Activated T-cell treated with anti-CD3 and anti-CD28 coated beads for 4 hours (primary cell): Measurements from ENCODE around the gene ERF.
A peak's percentile ranks its signal among the peaks of the same experiment; 100 is the strongest.

Source experiments
- DNase-seq: peaks from one replicate; pipeline ENCODE4 v3.0.0-alpha.2; 2020

ERF gene

DNA sequence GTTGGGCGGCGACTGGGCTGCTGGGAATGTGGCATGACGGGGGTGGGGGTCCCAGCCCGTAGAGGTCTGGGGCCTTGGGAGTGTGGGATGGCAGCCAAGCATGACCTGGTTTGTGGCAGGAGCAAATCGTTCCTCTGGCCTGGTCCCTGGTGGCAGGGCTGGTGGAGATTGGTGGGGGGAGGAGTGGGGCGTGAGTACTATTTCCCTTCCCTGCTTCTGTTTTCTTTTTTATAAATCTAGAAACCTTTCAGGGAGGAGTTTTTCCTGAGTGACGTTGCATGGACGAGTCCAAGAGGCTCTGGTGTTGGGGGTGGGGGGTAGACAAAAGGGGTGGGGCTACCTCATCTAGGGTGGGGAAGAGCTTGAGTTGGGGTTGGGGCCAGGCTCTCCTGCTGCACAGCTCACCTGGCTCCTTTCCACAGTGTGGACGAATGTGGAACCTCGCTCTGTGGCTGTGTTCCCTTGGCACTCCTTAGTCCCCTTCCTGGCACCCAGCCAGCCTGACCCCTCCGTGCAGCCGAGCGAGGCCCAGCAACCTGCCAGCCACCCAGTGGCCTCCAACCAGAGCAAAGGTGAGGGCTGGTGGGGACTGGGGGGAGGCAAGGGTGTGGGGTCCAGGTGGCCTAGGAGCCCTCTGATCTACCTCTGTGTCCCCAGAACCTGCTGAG lies 31.6 kb upstream of the ERF start:
- no peak for DNase-seq

DNA sequence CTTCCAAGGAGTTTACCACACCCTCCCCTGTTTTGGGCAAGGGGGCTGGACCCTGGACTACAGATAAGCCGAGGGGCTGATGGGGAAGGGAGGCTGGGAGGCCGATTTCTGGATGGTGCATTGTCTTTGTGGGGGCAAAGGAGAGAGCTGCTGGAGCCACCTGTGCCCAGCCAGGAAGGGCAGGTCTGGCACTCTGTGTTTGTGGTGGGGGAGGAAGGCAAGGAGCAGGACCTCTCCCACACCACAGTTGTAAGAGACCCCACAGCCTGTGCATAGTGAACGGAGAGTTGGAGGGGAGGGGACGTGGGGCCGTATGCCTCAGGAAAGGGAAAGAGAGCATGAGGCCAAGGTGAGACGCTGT lies 31.0 kb upstream of the ERF start:
- no peak for DNase-seq

DNA sequence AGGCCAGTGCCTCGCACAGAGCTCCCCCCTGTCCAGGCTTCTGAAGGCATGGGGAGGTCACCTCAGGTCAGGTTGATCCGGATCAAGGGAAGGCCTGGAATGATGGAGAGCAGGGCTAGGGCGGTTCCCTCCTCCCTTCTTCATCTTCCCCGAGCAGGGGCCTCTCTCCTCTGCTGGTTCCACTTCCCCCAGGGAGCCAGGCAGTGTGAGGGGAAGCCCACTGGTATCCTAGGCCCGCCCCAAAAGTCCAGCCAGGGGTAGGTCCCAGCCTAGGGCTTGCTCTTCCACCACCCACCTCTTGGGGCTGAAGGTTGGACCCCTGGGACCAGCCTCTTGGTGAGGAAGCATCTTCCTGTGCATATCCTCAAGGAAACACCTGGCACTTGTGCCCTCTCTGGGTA lies 30.6 kb upstream of the ERF start:
- DNase-seq = no peak

DNA sequence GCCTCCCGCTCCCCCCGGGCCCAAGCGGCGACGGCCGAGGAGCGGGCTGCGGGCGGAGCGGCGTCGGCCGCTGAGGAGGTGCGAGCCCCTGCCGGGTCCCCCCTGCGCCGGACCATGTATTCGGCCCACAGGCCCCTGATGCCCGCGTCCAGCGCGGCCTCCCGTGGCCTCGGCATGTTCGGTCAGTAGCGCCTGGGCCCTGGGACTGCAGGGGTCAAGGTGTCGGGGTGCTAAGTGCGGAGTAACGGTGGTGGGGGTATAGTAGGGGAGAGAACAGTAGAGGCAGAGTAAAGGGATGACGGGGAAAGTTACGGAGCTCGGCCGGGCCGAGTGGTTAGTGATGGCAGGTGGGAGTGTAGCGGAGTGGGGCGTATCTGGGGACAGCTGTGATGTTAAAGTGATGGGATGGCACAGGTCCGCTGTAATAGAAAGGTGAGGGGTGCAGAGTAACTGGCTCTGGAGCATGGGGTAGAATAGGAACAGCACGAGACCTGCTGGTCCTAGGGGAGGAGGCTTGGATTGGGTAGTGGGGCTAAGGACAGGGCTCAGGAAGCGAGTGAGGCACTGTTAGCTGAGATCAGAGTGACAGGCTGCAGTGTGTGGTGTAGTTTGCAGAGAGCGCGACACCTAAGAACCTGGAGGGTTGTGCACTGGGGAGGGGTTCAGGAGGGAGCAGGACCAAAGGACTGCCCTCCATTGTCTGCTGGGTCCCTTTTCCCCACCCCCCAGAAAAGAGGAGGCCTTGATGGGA lies 29.8 kb upstream of the ERF start:
- DNase-seq = no peak

DNA sequence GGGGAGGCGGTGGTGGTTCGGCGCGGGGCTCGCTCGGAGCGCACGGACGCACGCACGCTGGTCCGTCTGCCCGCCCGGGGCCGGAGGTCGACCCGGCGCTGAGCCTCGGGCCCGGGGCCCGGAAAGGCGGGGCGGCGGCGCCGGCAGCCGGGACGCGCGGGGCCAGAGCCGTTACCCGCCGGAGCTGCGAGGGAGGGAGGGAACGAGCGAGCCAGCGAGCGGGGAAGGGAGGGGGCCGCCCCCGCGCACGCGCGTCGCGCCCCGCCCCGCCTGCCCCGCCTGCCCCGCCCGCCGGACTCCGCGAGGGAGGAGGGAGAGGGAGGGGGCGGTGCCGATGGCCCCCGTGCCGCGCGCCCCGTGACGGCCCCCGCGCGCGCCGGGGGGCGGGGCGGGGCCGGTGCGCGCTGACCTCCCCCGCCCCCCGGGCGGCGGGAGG lies 29.2 kb upstream of the ERF start:
- peak; percentile 73 for DNase-seq

DNA sequence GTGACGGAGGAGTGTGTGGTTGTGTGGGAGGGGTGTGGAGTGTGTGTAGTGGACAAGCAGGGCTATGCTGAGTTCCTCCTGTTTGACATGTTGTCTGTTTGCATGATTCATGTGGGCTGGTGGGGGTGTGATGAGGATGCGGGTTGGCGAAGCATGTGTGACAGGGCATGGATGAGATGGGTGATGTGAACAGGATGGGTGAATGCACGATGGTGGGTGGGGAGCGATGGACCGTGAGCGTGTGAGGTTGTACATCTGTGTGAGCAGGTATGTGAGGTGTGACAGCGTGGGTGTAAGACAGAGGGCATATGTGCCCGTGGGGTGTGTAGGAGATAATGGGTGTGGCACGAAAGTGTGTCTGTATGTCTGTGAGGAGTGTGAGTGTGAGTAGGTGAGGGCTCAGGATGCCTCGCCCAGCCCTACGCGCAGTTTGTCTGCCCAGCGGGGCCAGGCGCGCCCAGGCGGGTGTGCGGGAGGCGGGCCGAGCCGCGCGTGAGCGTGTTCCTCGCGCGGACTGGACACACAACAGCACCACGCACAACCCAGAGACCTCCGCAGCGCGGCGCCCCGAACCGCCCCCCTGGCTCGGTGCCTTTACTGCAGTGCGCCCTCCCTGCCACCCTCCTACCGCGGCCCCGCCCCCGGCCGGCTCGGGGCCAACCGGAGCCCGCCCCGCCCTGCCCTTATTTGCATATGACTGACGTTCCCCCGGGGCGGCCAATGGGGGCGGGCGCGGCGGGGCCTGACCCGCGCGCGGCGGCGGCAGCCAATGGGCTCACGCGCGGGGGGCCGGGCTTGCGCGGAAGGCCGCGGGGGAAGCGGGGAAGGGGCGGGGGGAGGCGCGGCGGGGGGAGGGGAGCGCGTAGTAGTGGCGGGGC lies 28.5 kb upstream of the ERF start:
- DNase-seq = peak; percentile 94

DNA sequence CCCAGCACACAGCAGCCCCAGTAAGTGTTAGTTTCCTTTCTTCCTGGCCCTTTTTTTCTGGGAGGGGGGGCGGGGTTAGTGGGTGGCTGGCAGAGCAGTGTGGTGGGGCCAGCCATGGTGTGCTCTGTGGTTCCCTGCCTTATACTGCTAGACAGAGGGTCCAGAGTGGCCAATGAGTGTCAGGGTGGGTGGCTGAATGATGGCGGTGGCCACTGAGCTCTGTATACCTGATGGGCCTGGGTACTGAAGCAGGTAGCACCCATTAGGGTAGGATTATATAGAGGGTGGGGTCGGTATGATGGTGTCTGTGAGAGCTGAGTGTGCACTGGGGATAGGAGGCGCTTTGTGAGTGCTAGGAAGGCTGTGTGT lies 27.9 kb upstream of the ERF start:
- no peak for DNase-seq

DNA sequence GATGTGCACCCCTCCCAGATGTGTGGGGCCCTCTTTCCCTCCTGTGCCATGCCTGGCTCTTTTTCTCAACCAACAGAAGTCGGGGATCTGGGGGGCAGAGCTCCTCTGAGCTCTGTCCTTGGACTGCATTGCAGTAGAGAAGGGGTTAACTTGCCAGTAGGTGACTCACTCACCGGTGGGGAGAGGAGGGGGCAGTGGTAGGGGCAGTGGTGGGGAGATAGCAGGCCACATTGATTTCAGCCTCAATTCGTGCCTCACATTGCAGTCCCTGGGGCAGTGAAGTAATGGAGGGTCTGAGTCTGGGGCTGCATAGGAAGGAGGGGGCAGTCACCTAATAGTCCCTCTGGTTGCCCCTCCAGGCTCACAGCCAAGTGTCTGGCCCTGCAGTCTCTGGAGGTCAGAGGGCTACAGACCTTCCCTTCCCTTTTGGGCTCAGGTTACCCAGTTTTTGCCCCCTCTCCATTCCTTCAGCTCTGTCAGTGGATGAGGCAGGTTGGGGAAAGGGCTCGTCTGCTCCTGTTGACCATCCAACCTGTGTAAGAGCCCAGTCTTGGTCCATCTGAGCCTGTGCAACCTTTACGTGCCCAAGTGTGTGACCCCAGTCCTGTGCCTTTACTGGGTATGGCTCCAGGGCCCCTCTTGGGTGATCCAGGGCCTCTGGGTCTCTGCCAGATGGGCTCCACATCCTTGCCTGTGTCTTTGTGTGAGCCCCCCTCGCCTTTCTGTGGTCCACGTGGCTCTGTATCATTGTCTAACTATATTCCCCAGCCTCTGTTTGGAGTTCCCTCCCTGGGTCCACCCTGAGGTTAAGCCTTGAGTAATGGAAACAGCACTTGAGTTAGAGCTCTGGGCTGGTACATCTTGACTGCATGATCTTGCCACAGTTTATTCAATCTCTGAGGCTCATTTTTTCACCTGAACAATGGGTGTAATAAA lies 27.2 kb upstream of the ERF start:
- no peak for DNase-seq

DNA sequence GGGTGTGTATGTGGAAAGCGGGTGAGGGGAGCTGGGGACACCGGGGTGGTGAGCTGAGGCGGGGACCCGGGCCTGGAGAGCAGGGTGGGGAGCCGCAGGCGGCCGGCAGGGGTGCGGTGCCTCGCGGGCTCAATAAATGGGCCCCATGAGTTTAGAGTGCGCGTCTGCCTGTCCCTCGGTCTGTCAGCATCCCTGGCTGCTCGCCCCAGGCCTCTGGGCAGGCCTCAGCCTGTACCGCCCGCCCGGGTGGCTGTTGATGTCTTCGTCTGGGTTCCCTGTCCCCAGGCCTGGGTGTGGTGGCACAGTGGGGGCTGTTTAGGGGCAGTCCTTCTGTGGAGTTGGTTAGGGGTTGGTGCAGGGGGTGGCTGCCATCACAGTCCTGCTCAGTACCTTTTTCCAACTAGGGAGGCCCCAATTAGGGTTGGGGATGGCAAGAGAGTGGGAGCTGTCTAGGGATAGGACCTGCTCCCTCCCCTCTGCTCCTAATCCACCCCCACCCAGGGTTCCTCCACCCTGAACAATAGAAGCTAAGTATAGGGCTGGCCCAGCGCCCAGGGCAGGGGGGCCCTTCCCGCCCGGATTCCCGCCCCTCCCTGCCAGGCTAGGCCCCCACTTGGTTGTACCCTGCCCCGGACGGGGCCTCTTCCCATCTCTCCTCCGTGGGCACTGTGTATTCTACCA lies 26.4 kb upstream of the ERF start:
- no peak for DNase-seq

DNA sequence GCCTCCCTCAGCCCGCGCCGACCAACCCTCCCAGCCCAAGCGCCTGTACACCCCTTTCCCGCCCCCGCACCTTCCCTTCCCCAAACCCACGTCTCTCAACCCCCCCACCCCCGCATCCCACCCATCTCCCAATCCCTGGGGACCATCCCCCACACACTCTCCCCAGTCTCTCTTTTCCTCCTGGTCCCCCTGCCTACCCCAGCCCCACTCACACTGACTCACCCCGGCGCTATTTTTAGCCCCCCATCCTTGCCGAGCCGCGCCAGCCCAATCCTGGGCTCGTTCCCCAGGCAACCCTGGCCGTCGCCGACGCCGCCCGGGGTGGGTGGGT lies 25.9 kb upstream of the ERF start:
- no peak for DNase-seq

DNA sequence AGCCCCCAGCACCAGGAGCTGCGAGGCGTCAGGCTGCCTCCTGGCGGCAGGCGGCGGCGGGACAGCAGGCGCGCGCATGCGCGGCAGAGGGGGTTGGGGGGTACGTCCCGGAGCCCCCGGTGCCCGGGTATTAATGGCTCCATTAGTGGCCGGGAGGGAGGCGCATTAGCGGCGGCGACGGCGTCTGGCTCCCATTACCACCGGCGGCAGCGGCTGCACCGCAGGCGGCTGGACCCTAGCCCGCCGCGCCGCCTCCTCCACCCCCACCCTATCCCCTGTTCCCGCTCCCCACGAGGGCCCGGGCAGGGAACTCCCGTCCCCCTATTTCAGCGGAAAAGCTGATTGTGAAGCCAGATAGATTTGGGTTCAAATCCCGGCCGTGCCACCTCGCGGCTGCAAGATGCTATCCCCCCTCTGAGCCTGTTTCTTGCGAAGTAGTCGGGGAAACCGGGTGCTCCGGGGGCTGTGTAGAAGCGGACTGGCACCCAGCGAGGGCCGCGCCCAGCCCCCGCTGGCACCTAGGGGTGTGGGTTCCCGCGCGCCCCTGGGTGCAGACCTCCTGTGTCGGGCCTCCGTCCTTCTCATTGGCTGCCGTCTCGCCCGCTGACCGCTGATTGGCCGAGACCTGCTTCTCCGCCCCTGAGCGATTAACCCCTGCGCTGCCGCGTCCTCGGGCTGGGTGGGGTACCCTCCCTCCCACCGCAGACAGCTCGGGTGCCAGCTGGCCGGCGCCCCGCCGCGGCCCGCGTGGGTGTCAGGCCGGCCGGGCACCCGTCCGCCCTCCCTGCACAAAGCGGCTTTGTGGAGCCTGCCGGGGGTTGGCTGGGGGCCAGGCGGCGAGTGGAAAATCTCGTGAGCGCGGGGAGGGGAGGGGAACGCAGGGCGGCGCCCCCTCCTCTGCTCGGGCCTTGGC lies 25.2 kb upstream of the ERF start:
- DNase-seq = peak; percentile 70

DNA sequence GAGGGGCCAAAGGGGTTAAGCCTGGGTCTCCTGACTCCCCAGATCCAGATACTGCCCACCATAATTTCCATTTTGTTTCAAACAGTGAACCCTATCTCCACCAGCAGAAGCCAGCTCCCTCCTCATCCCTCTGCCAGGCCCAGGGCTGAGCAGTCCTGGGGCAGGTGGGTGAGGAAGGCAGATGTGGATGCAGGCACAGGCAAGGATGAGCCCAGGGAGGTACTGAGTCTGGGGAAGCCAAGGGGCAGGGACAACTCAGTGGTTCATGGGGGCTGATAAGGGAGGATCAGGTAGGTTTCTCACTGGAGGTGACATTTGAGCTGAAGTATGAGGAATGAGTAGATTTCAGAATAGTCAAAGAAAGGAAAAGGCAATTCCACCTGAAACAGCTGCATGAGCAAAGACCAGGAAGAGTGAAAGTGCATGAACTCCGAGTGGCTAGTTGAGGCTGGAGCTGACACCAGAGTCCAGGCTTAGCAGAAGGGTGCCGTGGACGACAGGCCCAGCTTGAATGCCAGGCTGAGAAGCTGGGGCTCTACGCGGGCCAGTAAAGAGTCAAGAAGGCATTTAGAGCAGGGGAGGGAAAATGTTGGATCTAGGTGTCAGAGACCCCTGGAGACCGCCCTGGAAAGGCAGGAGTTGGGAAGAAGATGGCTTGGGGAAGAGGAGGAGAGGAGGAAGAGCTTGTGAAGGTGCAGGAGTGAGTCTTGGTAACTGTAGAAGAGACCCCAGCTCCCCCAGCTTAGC lies 24.4 kb upstream of the ERF start:
- DNase-seq = no peak

DNA sequence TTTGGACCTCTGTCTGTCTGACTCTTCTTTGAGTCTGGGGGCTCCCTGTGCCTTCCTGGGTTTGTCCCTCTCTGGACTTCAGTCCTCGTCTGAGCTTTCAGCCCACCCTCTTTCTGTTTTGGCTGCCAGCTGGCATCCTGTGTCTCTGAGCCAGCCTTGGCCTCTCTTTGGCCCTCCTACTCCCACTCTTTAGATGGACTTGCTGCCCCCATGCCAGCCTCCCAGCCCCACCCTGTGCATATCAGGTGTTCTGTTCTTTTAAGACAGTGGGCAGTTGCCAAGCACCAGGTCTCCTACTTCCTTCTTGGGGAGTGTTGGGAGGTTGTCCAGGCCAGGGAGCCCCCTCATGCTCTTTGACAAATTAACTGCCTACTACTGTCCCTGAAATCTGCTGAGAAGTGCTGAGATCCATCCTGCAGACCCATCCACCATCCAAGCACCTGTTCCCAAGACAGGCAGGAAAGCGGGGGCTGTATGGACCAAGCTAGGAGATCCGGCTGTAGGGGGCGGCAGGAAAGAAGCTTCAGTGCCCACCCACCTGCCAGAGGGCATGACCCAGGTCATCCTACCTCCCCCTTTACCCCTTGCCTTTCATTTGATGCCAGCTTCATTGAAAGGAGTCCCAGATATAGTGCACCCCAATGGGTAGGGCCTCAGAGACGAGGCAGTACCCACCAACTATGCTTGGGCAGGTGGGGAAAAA lies 23.7 kb upstream of the ERF start:
- DNase-seq = no peak

DNA sequence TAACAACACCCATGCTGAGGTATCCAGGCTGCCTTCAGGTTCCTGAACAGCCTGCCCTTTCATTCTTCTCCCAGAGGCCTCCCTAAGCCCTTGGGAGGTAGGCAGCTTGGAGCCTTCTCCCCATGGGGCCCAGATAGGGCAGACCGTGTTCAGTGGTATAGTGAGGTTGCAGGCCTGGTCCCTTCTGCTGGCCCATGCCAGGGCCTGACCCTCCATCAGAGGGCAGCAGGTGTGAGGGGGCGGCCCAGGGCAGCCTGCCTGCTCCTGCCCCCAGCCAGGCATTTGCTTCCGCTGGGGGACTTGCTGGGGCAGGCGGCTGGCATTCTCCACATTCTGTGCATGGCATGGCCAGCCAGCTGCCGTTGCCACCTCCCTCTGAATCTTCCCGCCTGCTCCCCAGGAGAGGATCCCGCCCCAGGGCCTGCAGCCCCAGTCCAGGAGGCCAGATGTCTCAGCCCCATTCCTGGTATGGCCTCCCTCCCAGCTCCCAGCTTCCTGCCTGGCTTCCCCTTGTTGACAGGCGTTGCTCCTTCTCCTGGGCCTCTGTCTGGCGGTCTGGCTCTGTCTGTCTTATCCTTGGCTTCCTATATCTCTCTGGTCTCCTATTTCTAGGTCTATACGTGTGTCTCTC lies 23.0 kb upstream of the ERF start:
- DNase-seq = no peak

DNA sequence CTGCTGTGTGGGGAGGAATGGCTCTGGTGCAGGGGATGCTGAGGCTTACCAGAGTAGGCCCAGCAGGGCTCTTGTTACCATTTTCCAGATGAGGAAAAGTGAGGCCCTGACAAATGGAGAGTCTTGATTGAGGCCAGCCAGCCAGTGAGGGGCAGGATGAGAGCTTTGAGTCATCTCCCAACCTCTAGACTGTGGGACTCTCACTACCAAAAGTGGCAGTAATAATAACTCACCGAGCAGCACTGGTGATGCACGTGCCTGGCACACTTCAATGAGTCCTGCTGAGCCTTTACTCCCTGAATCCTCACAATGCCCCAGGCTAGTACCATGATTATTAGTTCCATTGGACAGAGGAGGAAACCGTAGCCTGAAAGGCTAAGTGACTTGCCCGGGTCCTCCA lies 21.9 kb upstream of the ERF start:
- no peak for DNase-seq

DNA sequence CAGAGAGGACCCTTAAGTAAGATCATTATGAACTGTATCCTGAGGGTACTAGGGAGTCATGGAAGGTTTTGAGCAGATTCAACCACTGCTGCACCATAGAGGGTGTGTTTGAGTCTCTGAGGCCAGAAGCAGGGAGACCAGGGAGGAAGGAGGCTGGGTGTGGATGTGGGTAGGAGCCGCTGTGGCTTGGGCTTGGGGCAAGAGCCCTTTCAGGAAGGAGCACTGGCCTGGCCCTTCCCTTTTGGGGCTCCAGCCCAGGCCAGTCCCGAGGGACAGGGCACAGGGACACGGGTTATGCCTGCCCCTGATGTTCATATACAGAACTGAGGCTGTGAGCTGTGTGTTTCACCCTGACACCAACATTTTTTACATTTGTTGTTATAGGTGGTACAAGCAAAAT lies 21.4 kb upstream of the ERF start:
- no peak for DNase-seq

DNA sequence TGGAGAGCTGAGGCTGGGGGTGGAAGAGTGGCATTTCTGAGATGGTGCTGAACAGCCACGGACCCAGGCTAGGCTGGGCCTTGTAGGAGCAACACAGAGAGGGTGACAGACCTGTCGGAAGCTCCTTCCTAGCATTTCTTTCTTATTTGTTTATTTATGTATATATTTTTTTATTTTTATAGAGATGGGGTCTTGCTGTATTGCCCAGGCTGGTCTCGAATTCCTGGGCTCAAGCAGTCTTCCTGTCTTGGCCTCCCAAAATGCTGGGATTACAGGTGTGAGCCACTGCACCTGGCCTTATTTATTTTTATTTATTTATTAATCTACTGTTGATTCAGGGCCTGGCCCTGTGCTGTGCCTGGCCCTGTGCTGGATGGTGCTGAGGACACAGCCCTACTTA lies 20.6 kb upstream of the ERF start:
- DNase-seq = no peak

DNA sequence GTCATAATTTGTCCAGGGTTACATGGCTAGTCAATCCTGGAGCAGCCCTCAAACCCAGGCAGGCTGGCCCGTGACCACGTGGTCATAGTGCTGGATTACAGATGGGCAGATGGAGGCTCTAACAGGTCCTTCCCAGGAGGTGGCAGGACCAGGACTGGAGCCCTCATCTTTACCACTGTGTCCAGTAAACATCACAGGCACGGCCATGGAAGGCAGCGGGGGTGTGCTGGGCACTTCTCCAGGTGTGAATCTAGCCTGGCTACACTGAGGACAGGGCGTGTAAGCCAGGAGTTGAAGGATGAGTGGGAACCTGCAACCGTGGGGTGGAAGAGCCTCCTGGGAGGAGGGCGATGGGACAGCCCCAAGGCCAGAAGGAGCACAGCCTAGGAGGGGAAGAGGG lies 20.2 kb upstream of the ERF start:
- no peak for DNase-seq

DNA sequence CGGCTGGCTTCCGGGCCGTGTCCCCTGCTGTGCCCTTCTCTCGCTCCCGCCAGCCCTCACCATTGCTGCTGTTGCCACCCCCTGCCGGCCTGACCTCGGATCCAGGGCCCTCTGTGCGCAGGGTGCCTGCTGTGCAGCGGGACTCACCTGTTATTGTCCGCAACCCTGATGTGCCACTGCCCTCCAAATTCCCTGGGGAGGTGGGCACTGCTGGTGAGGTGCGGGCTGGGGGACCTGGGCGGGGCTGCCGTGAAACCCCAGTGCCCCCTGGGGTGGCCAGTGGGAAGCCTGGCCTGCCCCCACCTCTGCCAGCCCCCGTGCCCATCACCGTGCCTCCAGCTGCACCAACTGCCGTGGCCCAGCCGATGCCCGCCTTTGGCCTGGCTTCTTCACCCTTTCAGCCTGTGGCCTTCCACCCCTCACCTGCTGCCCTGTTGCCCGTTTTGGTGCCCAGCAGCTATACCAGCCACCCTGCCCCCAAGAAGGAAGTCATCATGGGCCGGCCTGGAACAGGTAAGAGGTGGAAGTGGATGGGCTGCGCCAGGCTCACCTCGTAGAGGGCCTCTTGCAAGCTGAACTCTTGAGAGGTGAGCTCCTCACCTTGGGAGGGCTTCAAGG lies 19.2 kb upstream of the ERF start:
- DNase-seq = no peak
